SU-DHL-6 (cell line): ENCODE data around the gene SPTBN5.

Experiments used
- CTCF ChIP-seq: fragments of 200-600 bp; sonication (generic); IDR thresholded peaks from one replicate; pipeline ENCODE4 v1.5.1; 2017; ENCODE audit warnings: antibody characterized with exemption, mild to moderate bottlenecking, low read length, moderate library complexity; ENCODE audit not compliant: insufficient read depth, poor library complexity, severe bottlenecking
- EZH2phosphoT487 ChIP-seq: fragments of 200-600 bp; sonication (generic), shearing (Covaris generic); conservative IDR thresholded peaks from 2 replicates; pipeline ENCODE4 v1.6.1; 2018; ENCODE audit warnings: mild to moderate bottlenecking, antibody characterized with exemption, low read length, moderate library complexity, mixed read lengths

- no peak for TF ChIP-seq CTCF
- TF ChIP-seq EZH2phosphoT487, result no peak
These were observed 2.1 kb upstream of the SPTBN5 start for GRCh38 chr15:41895957-41896356.
